ENCODE measurements around the gene GLO1.

GLO1 gene

GRCh38 chr6:38708496-38708895 is 5.6 kb upstream of the GLO1 start:
- DNase-seq: no peak
- H3K9me3 ChIP-seq (ENCODE audit: insufficient read depth, low read length, severe bottlenecking): no peaks in the 10 kb centered on the region
- TF ChIP-seq EZH2 (IDR thresholded peaks at IDR 0.05; ENCODE audit: borderline replicate concordance, low read depth, low read length, severe bottlenecking) (no peak), CTCF (IDR thresholded peaks at IDR 0.05; ENCODE audit: borderline replicate concordance, extremely low read depth, low read length, poor library complexity, severe bottlenecking) (no peak)

GRCh38 chr6:38705924-38706323 is 3.0 kb upstream of the GLO1 start:
- Histone ChIP-seq H3K9me3 (ENCODE audit: insufficient read depth, low read length, severe bottlenecking) (no peaks in the 10 kb centered on the region), H3K27ac (ENCODE audit: low read length) (no peak overlapping the region), H3K4me3 (ENCODE audit: low read depth in 1 of 2, low read length in 2 of 2) (no peak overlapping the region), H3K36me3 (ENCODE audit: insufficient read depth, low read length) (peaks cover 3% of the 10 kb centered on the region), H3K27me3 (ENCODE audit: insufficient read depth, low read length, poor library complexity) (peaks cover 3% of the 10 kb centered on the region), H3K4me1 (ENCODE audit: insufficient read depth, low read length) (peaks cover 21% of the 10 kb centered on the region), H3K9ac (ENCODE audit: low read depth, low read length) (no peak overlapping the region), H3K79me2 (ENCODE audit: insufficient read depth, low read length) (peaks cover 18% of the 10 kb centered on the region), H3K4me2 (ENCODE audit: insufficient read depth, low read length) (no peak overlapping the region), H2AFZ (ENCODE audit: low read depth, low read length) (no peak overlapping the region), H4K20me1 (ENCODE audit: insufficient read depth, low read length) (no peaks in the 10 kb centered on the region)
- TF ChIP-seq EZH2 (IDR thresholded peaks at IDR 0.05; ENCODE audit: borderline replicate concordance, low read depth, low read length, severe bottlenecking) (no peak), CTCF (IDR thresholded peaks at IDR 0.05; ENCODE audit: borderline replicate concordance, extremely low read depth, low read length, poor library complexity, severe bottlenecking) (no peak)
- no peak for ATAC-seq (ENCODE audit: insufficient read depth, low read depth)
- no peak for DNase-seq

More at GRCh38 chr6:38708496-38708895, 5.6 kb upstream of the GLO1 start:
- Histone ChIP-seq H3K79me2 (ENCODE audit: insufficient read depth, low read length) (no peaks in the 10 kb centered on the region), H3K27me3 (ENCODE audit: insufficient read depth, low read length, poor library complexity) (peaks cover 3% of the 10 kb centered on the region), H3K27ac (ENCODE audit: low read length) (no peak overlapping the region), H4K20me1 (ENCODE audit: insufficient read depth, low read length) (no peaks in the 10 kb centered on the region), H3K4me3 (ENCODE audit: low read depth in 1 of 2, low read length in 2 of 2) (no peak overlapping the region), H2AFZ (ENCODE audit: low read depth, low read length) (no peak overlapping the region), H3K9ac (ENCODE audit: low read depth, low read length) (no peak overlapping the region), H3K4me1 (ENCODE audit: insufficient read depth, low read length) (peaks cover 4% of the 10 kb centered on the region; the same call in 1 of the 2 replicates), H3K36me3 (ENCODE audit: insufficient read depth, low read length) (no peaks in the 10 kb centered on the region), H3K4me2 (ENCODE audit: insufficient read depth, low read length) (no peak overlapping the region)
- ATAC-seq (ENCODE audit: insufficient read depth, low read depth): no peak

GRCh38 chr6:38703949-38704590 is 1.1 kb upstream of the GLO1 start:
- H3K27ac ChIP-seq (ENCODE audit: low read length): no peak overlapping the region
- DNase-seq: no peak
- peaks cover 26% of the 10 kb centered on the region for H3K4me1 ChIP-seq (ENCODE audit: insufficient read depth, low read length)
- no peak for ATAC-seq (ENCODE audit: insufficient read depth, low read depth)
- TF ChIP-seq CTCF (IDR thresholded peaks at IDR 0.05; ENCODE audit: borderline replicate concordance, extremely low read depth, low read length, poor library complexity, severe bottlenecking): no peak
- H3K27me3 ChIP-seq (ENCODE audit: insufficient read depth, low read length, poor library complexity): peaks cover 3% of the 10 kb centered on the region
- H3K9me3 ChIP-seq (ENCODE audit: insufficient read depth, low read length, severe bottlenecking): peaks cover 9% of the 10 kb centered on the region
- H3K4me2 ChIP-seq (ENCODE audit: insufficient read depth, low read length): peak overlapping the region; percentile 84; the same call in 1 of the 2 replicates
- H3K36me3 ChIP-seq (ENCODE audit: insufficient read depth, low read length): peaks cover 13% of the 10 kb centered on the region
- H2AFZ ChIP-seq (ENCODE audit: low read depth, low read length): peak overlapping the region; percentile 74
- no peaks in the 10 kb centered on the region for H4K20me1 ChIP-seq (ENCODE audit: insufficient read depth, low read length)
- H3K9ac ChIP-seq (ENCODE audit: low read depth, low read length): no peak overlapping the region
- H3K4me3 ChIP-seq (ENCODE audit: low read depth in 1 of 2, low read length in 2 of 2): peak overlapping the region in 1 of 2 experiments; percentile 67; a peak in 1 of 4 replicates
- peaks cover 35% of the 10 kb centered on the region for H3K79me2 ChIP-seq (ENCODE audit: insufficient read depth, low read length)
